ENCODE measurements around the gene RASA2. TPM values are rescaled to one million over a fixed set of nuclear protein-coding genes. Genes with fewer than 3 reads are reported as not detected.

The RASA2 gene
- total and polyA plus RNA-seq, 9 of the 15 experiments (the other 6 are each of a cell fraction or from before 2014, with no cell fraction given) = 2.0 to 12.8 (median 9.5) TPM

DNA sequence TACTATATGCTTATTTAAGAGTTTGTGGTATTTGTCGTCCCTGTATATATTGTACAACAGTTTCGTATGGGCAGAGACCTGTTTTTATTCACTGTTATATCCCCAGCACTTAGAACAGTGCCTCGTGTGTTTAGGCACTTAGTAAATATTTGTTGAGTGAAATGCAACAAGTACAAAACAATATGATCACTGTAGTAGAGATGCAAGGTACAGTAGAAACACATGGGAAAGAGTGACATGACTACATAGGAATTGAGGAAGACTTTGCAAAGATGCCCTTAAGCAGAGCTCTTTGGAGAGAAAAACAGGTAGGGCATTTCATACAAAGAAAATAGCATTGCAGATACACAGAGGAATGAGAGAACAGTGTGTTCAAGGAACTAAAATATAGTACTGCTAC lies 18.3 kb downstream of the RASA2 start:
- no peak for ATAC-seq
- FAIRE-seq = no peak
- Histone ChIP-seq H4K20me1 (replicated peaks; ENCODE audit: control insufficient read depth, insufficient read depth, low read length) (no peaks in the 10 kb centered on the region), H3K27me3 (ENCODE audit: control insufficient read depth in 2 of 2, insufficient read depth in 2 of 2, low read length in 2 of 2) (no peaks in the 10 kb centered on the region), H3K4me2 (ENCODE audit: insufficient read depth, low read length) (no peak overlapping the region), H3K36me3 (ENCODE audit: control insufficient read depth, insufficient read depth, low read length) (no peaks in the 10 kb centered on the region; the same call in 2 of the 3 replicates), H3K4me3 (no peak overlapping the region), H3K79me2 (ENCODE audit: control insufficient read depth, insufficient read depth, low read length) (peaks cover 64% of the 10 kb centered on the region), H3K4me1 (replicated peaks in 1 of 2; ENCODE audit: control insufficient read depth in 2 of 2, insufficient read depth in 2 of 2, low read length in 2 of 2) (peaks cover 4 to 11% of the 10 kb centered on the region in 2 experiments; a peak in 4 of 5 replicates), H3K9me3 (replicated peaks; ENCODE audit: control insufficient read depth, insufficient read depth, low read depth, low read length) (no peaks in the 10 kb centered on the region), H3K9me1 (ENCODE audit: control insufficient read depth, insufficient read depth, low read length) (no peaks in the 10 kb centered on the region), H3K9ac (ENCODE audit: insufficient read depth in 1 of 2, low read depth in 2 of 2, low read length in 2 of 2) (no peak overlapping the region), H2AFZ (ENCODE audit: low read depth, low read length) (no peak overlapping the region), H3K27ac (ENCODE audit: extremely low read depth, low read depth, low read length) (no peak overlapping the region)
- CTCF ChIA-PET (ENCODE audit: low intra/inter-chr PET ratio) = no interaction called here
- POLR2A ChIA-PET = no interaction called here
- DNase-seq (ENCODE audit: extremely low read depth in 1 of 4, low spot score in 3 of 4) = no peak
- intact Hi-C loops (cut with micrococcal nuclease) (no loop called here), in situ Hi-C loops (cut with MboI) (no loop called here)
- WGBS (ENCODE audit: insufficient coverage, low coverage, missing lambda C conversion rate) = 77% methylated on average over 3 of the region's 3 CpGs
- no TSS peak for BruUV-seq (replicated peaks)
- no peak for TF ChIP-seq FOSL1 (tag; conservative IDR thresholded peaks at IDR 0.05)
- TF ChIP-seq, protein P1, sequence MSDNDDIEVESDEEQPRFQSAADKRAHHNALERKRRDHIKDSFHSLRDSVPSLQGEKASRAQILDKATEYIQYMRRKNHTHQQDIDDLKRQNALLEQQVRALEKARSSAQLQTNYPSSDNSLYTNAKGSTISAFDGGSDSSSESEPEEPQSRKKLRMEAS (CRISPR knock-in tag; IDR thresholded peaks at IDR 0.05) = no peak
- TF ChIP-seq MECOM (CRISPR knock-in tag; IDR thresholded peaks at IDR 0.05) = no peak
- no peak for TF ChIP-seq ZNF780A (CRISPR knock-in tag; IDR thresholded peaks at IDR 0.05)
- no peak for TF ChIP-seq CHD2 (IDR thresholded peaks at IDR 0.05; ENCODE audit: low read depth, low read length)
- no peak for TF ChIP-seq ZNF347 (CRISPR knock-in tag; IDR thresholded peaks at IDR 0.05; ENCODE audit: low read depth)
- TF ChIP-seq NR4A1 (CRISPR knock-in tag; IDR thresholded peaks at IDR 0.05) = no peak
- TF ChIP-seq NR4A1 (tag; IDR thresholded peaks at IDR 0.05) = no peak
- TF ChIP-seq RBM39 (optimal IDR thresholded peaks at IDR 0.05; ENCODE audit: low read depth, low read length) = no peak
- TF ChIP-seq, protein P2, sequence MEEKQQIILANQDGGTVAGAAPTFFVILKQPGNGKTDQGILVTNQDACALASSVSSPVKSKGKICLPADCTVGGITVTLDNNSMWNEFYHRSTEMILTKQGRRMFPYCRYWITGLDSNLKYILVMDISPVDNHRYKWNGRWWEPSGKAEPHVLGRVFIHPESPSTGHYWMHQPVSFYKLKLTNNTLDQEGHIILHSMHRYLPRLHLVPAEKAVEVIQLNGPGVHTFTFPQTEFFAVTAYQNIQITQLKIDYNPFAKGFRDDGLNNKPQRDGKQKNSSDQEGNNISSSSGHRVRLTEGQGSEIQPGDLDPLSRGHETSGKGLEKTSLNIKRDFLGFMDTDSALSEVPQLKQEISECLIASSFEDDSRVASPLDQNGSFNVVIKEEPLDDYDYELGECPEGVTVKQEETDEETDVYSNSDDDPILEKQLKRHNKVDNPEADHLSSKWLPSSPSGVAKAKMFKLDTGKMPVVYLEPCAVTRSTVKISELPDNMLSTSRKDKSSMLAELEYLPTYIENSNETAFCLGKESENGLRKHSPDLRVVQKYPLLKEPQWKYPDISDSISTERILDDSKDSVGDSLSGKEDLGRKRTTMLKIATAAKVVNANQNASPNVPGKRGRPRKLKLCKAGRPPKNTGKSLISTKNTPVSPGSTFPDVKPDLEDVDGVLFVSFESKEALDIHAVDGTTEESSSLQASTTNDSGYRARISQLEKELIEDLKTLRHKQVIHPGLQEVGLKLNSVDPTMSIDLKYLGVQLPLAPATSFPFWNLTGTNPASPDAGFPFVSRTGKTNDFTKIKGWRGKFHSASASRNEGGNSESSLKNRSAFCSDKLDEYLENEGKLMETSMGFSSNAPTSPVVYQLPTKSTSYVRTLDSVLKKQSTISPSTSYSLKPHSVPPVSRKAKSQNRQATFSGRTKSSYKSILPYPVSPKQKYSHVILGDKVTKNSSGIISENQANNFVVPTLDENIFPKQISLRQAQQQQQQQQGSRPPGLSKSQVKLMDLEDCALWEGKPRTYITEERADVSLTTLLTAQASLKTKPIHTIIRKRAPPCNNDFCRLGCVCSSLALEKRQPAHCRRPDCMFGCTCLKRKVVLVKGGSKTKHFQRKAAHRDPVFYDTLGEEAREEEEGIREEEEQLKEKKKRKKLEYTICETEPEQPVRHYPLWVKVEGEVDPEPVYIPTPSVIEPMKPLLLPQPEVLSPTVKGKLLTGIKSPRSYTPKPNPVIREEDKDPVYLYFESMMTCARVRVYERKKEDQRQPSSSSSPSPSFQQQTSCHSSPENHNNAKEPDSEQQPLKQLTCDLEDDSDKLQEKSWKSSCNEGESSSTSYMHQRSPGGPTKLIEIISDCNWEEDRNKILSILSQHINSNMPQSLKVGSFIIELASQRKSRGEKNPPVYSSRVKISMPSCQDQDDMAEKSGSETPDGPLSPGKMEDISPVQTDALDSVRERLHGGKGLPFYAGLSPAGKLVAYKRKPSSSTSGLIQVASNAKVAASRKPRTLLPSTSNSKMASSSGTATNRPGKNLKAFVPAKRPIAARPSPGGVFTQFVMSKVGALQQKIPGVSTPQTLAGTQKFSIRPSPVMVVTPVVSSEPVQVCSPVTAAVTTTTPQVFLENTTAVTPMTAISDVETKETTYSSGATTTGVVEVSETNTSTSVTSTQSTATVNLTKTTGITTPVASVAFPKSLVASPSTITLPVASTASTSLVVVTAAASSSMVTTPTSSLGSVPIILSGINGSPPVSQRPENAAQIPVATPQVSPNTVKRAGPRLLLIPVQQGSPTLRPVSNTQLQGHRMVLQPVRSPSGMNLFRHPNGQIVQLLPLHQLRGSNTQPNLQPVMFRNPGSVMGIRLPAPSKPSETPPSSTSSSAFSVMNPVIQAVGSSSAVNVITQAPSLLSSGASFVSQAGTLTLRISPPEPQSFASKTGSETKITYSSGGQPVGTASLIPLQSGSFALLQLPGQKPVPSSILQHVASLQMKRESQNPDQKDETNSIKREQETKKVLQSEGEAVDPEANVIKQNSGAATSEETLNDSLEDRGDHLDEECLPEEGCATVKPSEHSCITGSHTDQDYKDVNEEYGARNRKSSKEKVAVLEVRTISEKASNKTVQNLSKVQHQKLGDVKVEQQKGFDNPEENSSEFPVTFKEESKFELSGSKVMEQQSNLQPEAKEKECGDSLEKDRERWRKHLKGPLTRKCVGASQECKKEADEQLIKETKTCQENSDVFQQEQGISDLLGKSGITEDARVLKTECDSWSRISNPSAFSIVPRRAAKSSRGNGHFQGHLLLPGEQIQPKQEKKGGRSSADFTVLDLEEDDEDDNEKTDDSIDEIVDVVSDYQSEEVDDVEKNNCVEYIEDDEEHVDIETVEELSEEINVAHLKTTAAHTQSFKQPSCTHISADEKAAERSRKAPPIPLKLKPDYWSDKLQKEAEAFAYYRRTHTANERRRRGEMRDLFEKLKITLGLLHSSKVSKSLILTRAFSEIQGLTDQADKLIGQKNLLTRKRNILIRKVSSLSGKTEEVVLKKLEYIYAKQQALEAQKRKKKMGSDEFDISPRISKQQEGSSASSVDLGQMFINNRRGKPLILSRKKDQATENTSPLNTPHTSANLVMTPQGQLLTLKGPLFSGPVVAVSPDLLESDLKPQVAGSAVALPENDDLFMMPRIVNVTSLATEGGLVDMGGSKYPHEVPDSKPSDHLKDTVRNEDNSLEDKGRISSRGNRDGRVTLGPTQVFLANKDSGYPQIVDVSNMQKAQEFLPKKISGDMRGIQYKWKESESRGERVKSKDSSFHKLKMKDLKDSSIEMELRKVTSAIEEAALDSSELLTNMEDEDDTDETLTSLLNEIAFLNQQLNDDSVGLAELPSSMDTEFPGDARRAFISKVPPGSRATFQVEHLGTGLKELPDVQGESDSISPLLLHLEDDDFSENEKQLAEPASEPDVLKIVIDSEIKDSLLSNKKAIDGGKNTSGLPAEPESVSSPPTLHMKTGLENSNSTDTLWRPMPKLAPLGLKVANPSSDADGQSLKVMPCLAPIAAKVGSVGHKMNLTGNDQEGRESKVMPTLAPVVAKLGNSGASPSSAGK (IDR thresholded peaks at IDR 0.05) = no peak
- TF ChIP-seq ILF3 (IDR thresholded peaks at IDR 0.05; ENCODE audit: borderline replicate concordance) = no peak

All from K562 (cell line).